ENCODE results near the gene USP43.

USP43 gene

GRCh38 chr17:9714801-9715200 is 69.5 kb downstream of the USP43 start:
- Histone ChIP-seq H2BK5ac (ENCODE audit: low read length) (no peak overlapping the region), H2AK5ac (ENCODE audit: low read depth, low read length) (no peak overlapping the region), H2BK12ac (ENCODE audit: low read length) (no peak overlapping the region), H3K9me3 (replicated peaks in 1 of 2; ENCODE audit: control insufficient read depth in 2 of 2, insufficient read depth in 1 of 2, low read depth in 1 of 2, low read length in 2 of 2) (no peaks in the 10 kb centered on the region), H3K14ac (ENCODE audit: low read length) (no peak overlapping the region), H3K27ac (replicated peaks; ENCODE audit: low read length) (no peak overlapping the region), H3K4ac (ENCODE audit: low read length) (no peak overlapping the region), H3K9ac (ENCODE audit: low read depth, low read length, poor library complexity) (no peak overlapping the region), H3K4me1 (ENCODE audit: control insufficient read depth in 2 of 2, insufficient read depth in 1 of 2, low read depth in 1 of 2, low read length in 2 of 2) (no peaks in the 10 kb centered on the region), H3K23ac (ENCODE audit: low read depth, low read length, poor library complexity) (no peak overlapping the region), H2AFZ (ENCODE audit: low read length) (no peak overlapping the region), H4K91ac (ENCODE audit: low read depth, low read length, poor library complexity) (no peak overlapping the region), H2BK15ac (ENCODE audit: low read length) (no peak overlapping the region), H3K4me3 (ENCODE audit: low read length in 2 of 2) (no peak overlapping the region), H3K36me3 (replicated peaks in 1 of 2; ENCODE audit: control insufficient read depth in 2 of 2, insufficient read depth in 2 of 2, low read length in 2 of 2) (no peaks in the 10 kb centered on the region), H4K8ac (ENCODE audit: low read depth, low read length) (no peak overlapping the region), H3K27me3 (ENCODE audit: control insufficient read depth in 3 of 3, insufficient read depth in 3 of 3, low read depth in 1 of 3, low read length in 3 of 3) (no peaks in the 10 kb centered on the region), H2BK120ac (ENCODE audit: low read depth, low read length) (no peak overlapping the region), H3K4me2 (ENCODE audit: insufficient read depth, low read length, poor library complexity, severe bottlenecking) (no peak overlapping the region), H3K79me1 (ENCODE audit: low read depth, low read length) (no peaks in the 10 kb centered on the region), H3K18ac (ENCODE audit: low read length) (no peak overlapping the region)
- no CpG with 5 or more reads among the region's 6 CpGs for WGBS, 2 donors (ENCODE audit: extremely low coverage in 2 of 2, insufficient read length in 2 of 2, insufficient replicate concordance in 1 of 2)
- DNase-seq (ENCODE audit: low spot score) = no peak

- H3K4me3 ChIP-seq (ENCODE audit: low read length in 2 of 2) = no peak overlapping the region
Measured at GRCh38 chr17:9715503-9716016, 70.2 kb downstream of the USP43 start.

GRCh38 chr17:9725575-9725974 is 80.3 kb downstream of the USP43 start:
- Histone ChIP-seq H3K4ac (ENCODE audit: low read length) (no peak overlapping the region), H3K27ac (replicated peaks; ENCODE audit: low read length) (no peak overlapping the region), H3K23ac (ENCODE audit: low read depth, low read length, poor library complexity) (no peak overlapping the region), H3K9me3 (replicated peaks in 1 of 2; ENCODE audit: control insufficient read depth in 2 of 2, insufficient read depth in 1 of 2, low read depth in 1 of 2, low read length in 2 of 2) (no peaks in the 10 kb centered on the region), H2BK5ac (ENCODE audit: low read length) (no peak overlapping the region), H2BK120ac (ENCODE audit: low read depth, low read length) (no peak overlapping the region), H4K91ac (ENCODE audit: low read depth, low read length, poor library complexity) (no peak overlapping the region), H2AFZ (ENCODE audit: low read length) (peak overlapping the region; percentile 1), H3K4me2 (ENCODE audit: insufficient read depth, low read length, poor library complexity, severe bottlenecking) (no peak overlapping the region), H3K9ac (ENCODE audit: low read depth, low read length, poor library complexity) (no peak overlapping the region), H3K18ac (ENCODE audit: low read length) (no peak overlapping the region), H3K14ac (ENCODE audit: low read length) (no peak overlapping the region), H4K8ac (ENCODE audit: low read depth, low read length) (no peak overlapping the region), H2BK15ac (ENCODE audit: low read length) (no peak overlapping the region), H3K4me3 (ENCODE audit: low read length in 2 of 2) (no peak overlapping the region), H2BK12ac (ENCODE audit: low read length) (no peak overlapping the region), H3K27me3 (ENCODE audit: control insufficient read depth in 3 of 3, insufficient read depth in 3 of 3, low read depth in 1 of 3, low read length in 3 of 3) (peaks cover 0 to 4% (median 0%) of the 10 kb centered on the region in 3 experiments), H3K36me3 (replicated peaks in 1 of 2; ENCODE audit: control insufficient read depth in 2 of 2, insufficient read depth in 2 of 2, low read length in 2 of 2) (no peaks in the 10 kb centered on the region), H3K79me1 (ENCODE audit: low read depth, low read length) (no peaks in the 10 kb centered on the region), H3K4me1 (ENCODE audit: control insufficient read depth in 2 of 2, insufficient read depth in 1 of 2, low read depth in 1 of 2, low read length in 2 of 2) (peaks cover 0 to 10% of the 10 kb centered on the region in 2 donors), H2AK5ac (ENCODE audit: low read depth, low read length) (no peak overlapping the region)
- DNase-seq (ENCODE audit: low spot score) = peak; percentile 29
- no CpG with 5 or more reads among the region's 9 CpGs for WGBS, 2 donors (ENCODE audit: extremely low coverage in 2 of 2, insufficient read length in 2 of 2, insufficient replicate concordance in 1 of 2)

More at GRCh38 chr17:9715503-9716016, 70.2 kb downstream of the USP43 start:
- no peak overlapping the region for H2BK5ac ChIP-seq (ENCODE audit: low read length)
- no peaks in the 10 kb centered on the region for H3K79me1 ChIP-seq (ENCODE audit: low read depth, low read length)
- no CpG with 5 or more reads among the region's 1 CpG for WGBS, 2 donors (ENCODE audit: extremely low coverage in 2 of 2, insufficient read length in 2 of 2, insufficient replicate concordance in 1 of 2)
- no peaks in the 10 kb centered on the region for H3K36me3 ChIP-seq (replicated peaks in 1 of 2; ENCODE audit: control insufficient read depth in 2 of 2, insufficient read depth in 2 of 2, low read length in 2 of 2)
- no peak overlapping the region for H4K91ac ChIP-seq (ENCODE audit: low read depth, low read length, poor library complexity)
- H2AFZ ChIP-seq (ENCODE audit: low read length) = no peak overlapping the region
- no peak overlapping the region for H3K4ac ChIP-seq (ENCODE audit: low read length)
- no peak overlapping the region for H3K18ac ChIP-seq (ENCODE audit: low read length)
- H3K27me3 ChIP-seq (ENCODE audit: control insufficient read depth in 3 of 3, insufficient read depth in 3 of 3, low read depth in 1 of 3, low read length in 3 of 3) = no peaks in the 10 kb centered on the region
- no peak overlapping the region for H3K27ac ChIP-seq (replicated peaks; ENCODE audit: low read length)
- no peak overlapping the region for H2AK5ac ChIP-seq (ENCODE audit: low read depth, low read length)
- H3K23ac ChIP-seq (ENCODE audit: low read depth, low read length, poor library complexity) = no peak overlapping the region
- no peak overlapping the region for H3K4me2 ChIP-seq (ENCODE audit: insufficient read depth, low read length, poor library complexity, severe bottlenecking)
- no peak overlapping the region for H3K14ac ChIP-seq (ENCODE audit: low read length)
- no peak overlapping the region for H2BK120ac ChIP-seq (ENCODE audit: low read depth, low read length)
- no peaks in the 10 kb centered on the region for H3K9me3 ChIP-seq (replicated peaks in 1 of 2; ENCODE audit: control insufficient read depth in 2 of 2, insufficient read depth in 1 of 2, low read depth in 1 of 2, low read length in 2 of 2)
- H3K4me1 ChIP-seq (ENCODE audit: control insufficient read depth in 2 of 2, insufficient read depth in 1 of 2, low read depth in 1 of 2, low read length in 2 of 2) = no peaks in the 10 kb centered on the region
- no peak overlapping the region for H4K8ac ChIP-seq (ENCODE audit: low read depth, low read length)
- H2BK15ac ChIP-seq (ENCODE audit: low read length) = no peak overlapping the region
- no peak overlapping the region for H2BK12ac ChIP-seq (ENCODE audit: low read length)
- DNase-seq (ENCODE audit: low spot score) = no peak
- no peak overlapping the region for H3K9ac ChIP-seq (ENCODE audit: low read depth, low read length, poor library complexity)

GRCh38 chr17:9726291-9726690 is 81.0 kb downstream of the USP43 start:
- no peak overlapping the region for H3K4ac ChIP-seq (ENCODE audit: low read length)
- H3K79me1 ChIP-seq (ENCODE audit: low read depth, low read length) = no peaks in the 10 kb centered on the region
- H3K14ac ChIP-seq (ENCODE audit: low read length) = no peak overlapping the region
- no peak overlapping the region for H3K4me2 ChIP-seq (ENCODE audit: insufficient read depth, low read length, poor library complexity, severe bottlenecking)
- peaks cover 0 to 10% of the 10 kb centered on the region in 2 donors for H3K4me1 ChIP-seq (ENCODE audit: control insufficient read depth in 2 of 2, insufficient read depth in 1 of 2, low read depth in 1 of 2, low read length in 2 of 2)
- no peak overlapping the region for H2BK5ac ChIP-seq (ENCODE audit: low read length)
- peak overlapping the region; percentile 40 for H3K23ac ChIP-seq (ENCODE audit: low read depth, low read length, poor library complexity)
- H4K91ac ChIP-seq (ENCODE audit: low read depth, low read length, poor library complexity) = no peak overlapping the region
- no peak overlapping the region for H4K8ac ChIP-seq (ENCODE audit: low read depth, low read length)
- no peaks in the 10 kb centered on the region for H3K36me3 ChIP-seq (replicated peaks in 1 of 2; ENCODE audit: control insufficient read depth in 2 of 2, insufficient read depth in 2 of 2, low read length in 2 of 2)
- no peak overlapping the region for H2BK120ac ChIP-seq (ENCODE audit: low read depth, low read length)
- peak overlapping the region; percentile 1 for H2BK12ac ChIP-seq (ENCODE audit: low read length)
- no peaks in the 10 kb centered on the region for H3K9me3 ChIP-seq (replicated peaks in 1 of 2; ENCODE audit: control insufficient read depth in 2 of 2, insufficient read depth in 1 of 2, low read depth in 1 of 2, low read length in 2 of 2)
- no peak overlapping the region for H3K27ac ChIP-seq (replicated peaks; ENCODE audit: low read length)
- no peak for DNase-seq (ENCODE audit: low spot score)
- H3K9ac ChIP-seq (ENCODE audit: low read depth, low read length, poor library complexity) = no peak overlapping the region
- no CpG with 5 or more reads among the region's 6 CpGs for WGBS, 2 donors (ENCODE audit: extremely low coverage in 2 of 2, insufficient read length in 2 of 2, insufficient replicate concordance in 1 of 2)
- H3K27me3 ChIP-seq (ENCODE audit: control insufficient read depth in 3 of 3, insufficient read depth in 3 of 3, low read depth in 1 of 3, low read length in 3 of 3) = peaks cover 0 to 4% (median 0%) of the 10 kb centered on the region in 3 experiments
- H2BK15ac ChIP-seq (ENCODE audit: low read length) = peak overlapping the region; percentile 37
- peak overlapping the region; percentile 1 for H2AFZ ChIP-seq (ENCODE audit: low read length)
- H3K18ac ChIP-seq (ENCODE audit: low read length) = peak overlapping the region; percentile 72
- no peak overlapping the region for H3K4me3 ChIP-seq (ENCODE audit: low read length in 2 of 2)
- H2AK5ac ChIP-seq (ENCODE audit: low read depth, low read length) = peak overlapping the region; percentile 90

All from neuronal stem cell (in vitro differentiated cells).